Stomach (tissue), 4 donors: ENCODE data around the gene FBXW7.

Experiments
- POLR2A ChIP-seq, 4 donors: fragments of 450-650 bp; IDR thresholded peaks; one replicate each; pipeline ENCODE4 v1.6.1; 2016; ENCODE audit warnings: antibody characterized with exemption in 4 of 4, control low read depth in 2 of 4, mild to moderate bottlenecking in 1 of 4, moderate library complexity in 1 of 4
- POLR2AphosphoS5 ChIP-seq, 3 donors: sonication (generic); formaldehyde crosslinking; IDR thresholded peaks; one replicate each; pipeline ENCODE4 v1.6.1; 2016; ENCODE audit warnings: antibody characterized with exemption in 3 of 3
- TF ChIP-seq, protein P1 (sequence below), 7 experiments: fragments of 450-650 bp in 4 of 7; fragments of 200-600 bp in 3 of 7; sonication (generic) in 3 of 7; IDR thresholded peaks; one replicate each; pipeline ENCODE4 v1.5.1; 2016 to 2019; ENCODE audit warnings: antibody characterized with exemption in 7 of 7, control low read depth in 2 of 7, mild to moderate bottlenecking in 1 of 7

DNA sequence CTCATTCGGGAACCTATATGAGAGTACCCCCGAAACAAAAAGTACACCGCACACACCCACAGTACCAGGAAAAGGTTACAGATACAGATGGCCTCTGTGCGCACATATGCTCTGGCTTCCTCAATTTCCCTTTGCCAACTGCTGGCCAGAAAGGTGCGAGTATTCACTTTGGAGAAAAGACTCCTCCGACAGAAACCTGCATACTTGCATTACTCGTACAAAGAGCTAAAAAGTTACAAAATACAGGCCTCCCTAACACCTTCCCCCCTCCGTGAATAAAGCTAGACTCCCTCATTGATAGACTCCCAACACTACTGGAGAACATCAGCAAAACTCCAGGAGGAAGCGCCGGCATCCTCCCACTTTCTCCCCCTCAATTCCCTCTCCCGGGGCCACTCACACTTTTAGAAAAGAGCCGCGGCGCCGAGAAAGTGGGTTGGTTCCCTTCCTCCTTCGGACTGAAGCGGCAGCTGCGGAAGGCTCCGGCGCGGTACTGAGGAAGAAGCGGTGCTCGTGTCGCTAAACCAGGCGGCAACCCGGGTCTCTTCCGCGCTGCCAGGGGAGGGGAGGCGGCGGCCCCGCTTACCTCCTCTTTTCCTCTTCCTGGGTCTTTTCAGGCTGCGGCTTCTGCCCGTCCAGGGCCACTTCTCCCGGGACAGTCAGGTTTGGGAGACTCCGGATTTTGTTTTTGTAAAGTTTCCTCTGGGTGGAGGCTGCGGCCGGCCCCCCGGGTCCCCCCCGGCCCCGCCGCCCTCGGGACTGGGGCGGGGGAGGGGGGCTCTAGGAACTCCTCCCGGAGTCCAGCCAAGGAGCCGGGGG is 1.1 kb downstream of the FBXW7 start:
- TF ChIP-seq, protein P1, sequence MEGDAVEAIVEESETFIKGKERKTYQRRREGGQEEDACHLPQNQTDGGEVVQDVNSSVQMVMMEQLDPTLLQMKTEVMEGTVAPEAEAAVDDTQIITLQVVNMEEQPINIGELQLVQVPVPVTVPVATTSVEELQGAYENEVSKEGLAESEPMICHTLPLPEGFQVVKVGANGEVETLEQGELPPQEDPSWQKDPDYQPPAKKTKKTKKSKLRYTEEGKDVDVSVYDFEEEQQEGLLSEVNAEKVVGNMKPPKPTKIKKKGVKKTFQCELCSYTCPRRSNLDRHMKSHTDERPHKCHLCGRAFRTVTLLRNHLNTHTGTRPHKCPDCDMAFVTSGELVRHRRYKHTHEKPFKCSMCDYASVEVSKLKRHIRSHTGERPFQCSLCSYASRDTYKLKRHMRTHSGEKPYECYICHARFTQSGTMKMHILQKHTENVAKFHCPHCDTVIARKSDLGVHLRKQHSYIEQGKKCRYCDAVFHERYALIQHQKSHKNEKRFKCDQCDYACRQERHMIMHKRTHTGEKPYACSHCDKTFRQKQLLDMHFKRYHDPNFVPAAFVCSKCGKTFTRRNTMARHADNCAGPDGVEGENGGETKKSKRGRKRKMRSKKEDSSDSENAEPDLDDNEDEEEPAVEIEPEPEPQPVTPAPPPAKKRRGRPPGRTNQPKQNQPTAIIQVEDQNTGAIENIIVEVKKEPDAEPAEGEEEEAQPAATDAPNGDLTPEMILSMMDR (IDR thresholded peaks at IDR 0.05): no peak
- TF ChIP-seq POLR2A (IDR thresholded peaks at IDR 0.05) (no peak), POLR2AphosphoS5 (IDR thresholded peaks at IDR 0.05) (no peak)
